HTERT RPE-1 (cell line): ENCODE measurements around the gene NKX1-2.
"Not testable (repeated sequence)": the region's sequence is repeated elsewhere in the genome, so short reads cannot be mapped to it uniquely, and the experiment has no call there.

ENCODE experiments used
- in situ Hi-C: fragments of 300-500 bp; cut with MboI; formaldehyde crosslinking; loops from 4 replicates; pipeline ENCODE4 v1.14.3; 2020; ENCODE audit warnings: low sequenced_read_pairs

NKX1-2 gene

GRCh38 chr10:124453960-124454610 is 4.2 kb upstream of the NKX1-2 start:
- in situ Hi-C loops = no loop called here

DNA sequence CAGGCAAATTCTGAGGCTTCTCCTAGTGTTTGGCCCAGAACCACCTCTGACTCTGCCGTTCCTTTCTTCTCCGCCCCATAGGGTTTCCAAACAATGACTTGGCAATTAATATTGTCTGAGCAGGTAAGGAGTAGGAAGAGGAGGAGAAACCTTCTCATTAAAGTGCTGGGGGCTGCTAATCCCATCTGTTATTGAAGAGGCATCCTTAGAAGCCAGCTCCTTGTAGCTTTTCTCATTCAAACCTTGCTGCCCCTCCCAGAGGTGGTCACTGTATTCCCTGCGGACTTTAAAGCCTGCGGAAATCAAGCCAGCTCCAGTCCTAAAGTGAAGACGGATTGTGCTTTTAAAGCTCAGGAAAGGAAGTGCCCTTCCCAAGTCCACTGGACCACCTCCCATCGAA is 1.4 kb upstream of the NKX1-2 start:
- in situ Hi-C loops = no loop called here

DNA sequence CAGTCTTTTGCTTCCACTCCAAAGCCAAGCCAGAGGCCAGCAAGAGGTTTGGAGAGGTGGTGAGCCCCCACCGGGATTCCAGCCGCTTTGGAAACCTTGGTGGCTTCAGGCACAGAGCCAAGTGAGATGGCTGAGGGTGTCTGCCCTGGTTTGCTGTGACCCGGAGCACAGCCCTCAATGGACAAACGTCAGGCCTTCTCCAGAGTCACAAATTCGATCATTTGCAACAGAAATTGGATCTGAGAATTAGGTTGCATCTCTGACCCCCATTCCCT is 885 bp upstream of the NKX1-2 start:
- in situ Hi-C loops = no loop called here

DNA sequence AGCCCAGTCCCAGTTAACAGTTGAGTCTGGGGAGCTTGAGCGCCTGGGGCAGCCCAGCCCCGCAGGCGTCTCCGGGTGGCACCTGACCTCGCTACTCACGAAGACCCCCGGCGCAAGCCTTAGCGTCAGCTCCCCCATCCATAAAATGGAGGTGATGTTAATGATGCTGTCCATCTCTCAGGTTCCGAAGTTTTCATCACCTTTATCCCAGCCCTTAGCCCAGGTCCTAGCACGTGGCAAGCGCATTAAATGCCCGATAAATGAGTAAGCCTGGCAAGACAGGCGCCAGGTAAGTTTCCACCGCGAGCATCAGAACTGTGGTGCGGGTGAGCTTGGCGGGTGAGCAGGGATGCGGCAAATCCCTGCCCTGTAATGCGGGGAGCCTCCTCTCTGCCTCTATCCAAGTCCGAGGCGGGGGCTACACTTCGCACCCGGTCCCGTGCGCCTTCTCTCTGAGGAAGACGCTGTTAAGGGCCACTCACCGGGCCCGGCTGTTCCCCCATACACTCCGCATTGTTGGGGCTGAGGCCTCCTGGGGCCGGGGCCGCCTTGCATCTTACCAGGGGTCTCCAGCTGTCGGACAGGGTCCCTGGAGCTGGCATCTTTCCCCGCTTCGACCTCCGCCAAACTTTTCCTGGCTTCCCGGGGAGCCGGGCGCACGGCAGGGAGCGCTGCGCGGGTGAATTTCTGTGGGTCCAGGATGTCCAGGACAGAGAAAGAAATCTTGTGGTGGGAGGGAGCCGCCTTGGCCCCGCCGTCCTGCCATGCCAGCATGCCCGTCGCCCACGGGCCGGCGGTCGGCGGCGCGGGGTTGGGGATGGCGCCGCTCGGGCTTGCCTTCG is 444 bp downstream of the NKX1-2 start:
- in situ Hi-C loops = no loop called here

- in situ Hi-C loops = no loop called here
These were observed 1.1 kb downstream of the NKX1-2 start for GRCh38 chr10:124448696-124449169.

DNA sequence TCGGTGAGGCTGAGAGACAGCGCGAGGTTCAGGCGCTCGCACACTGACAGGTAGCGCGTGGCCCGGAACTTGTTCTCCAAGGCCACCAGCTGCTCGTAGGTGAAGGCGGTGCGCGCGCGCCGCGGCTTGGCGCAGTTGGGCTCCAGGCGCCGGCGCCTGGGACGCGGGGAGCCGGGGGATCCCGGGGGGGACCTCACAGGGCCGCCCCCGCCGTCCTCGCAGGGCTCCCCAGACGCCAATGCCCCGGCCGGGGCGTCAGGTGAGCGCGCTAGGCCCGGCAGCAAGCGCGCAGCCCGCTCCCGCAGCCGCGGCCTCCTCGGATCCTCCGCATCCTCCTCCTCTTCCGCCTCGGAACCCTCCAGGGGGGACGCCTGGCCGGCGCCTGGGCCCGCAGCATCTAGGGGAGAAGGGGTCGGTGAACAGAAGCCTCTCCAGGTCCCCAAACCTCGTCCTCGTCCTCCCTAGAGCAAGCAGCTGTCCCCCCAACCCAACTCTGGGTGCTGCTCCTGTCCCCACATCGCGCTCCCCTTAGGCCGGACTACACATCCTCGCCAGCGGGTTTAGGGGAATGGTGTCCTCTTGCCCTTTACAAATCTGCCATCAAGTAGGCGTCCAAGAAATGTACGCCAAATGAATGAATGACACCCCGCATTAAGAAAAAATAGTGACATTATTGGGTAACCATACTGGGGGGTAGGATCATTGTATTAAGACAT is 1.9 kb downstream of the NKX1-2 start:
- in situ Hi-C loops = no loop called here

- in situ Hi-C loops = no loop called here
These were observed 2.7 kb downstream of the NKX1-2 start for GRCh38 chr10:124446830-124447750.

DNA sequence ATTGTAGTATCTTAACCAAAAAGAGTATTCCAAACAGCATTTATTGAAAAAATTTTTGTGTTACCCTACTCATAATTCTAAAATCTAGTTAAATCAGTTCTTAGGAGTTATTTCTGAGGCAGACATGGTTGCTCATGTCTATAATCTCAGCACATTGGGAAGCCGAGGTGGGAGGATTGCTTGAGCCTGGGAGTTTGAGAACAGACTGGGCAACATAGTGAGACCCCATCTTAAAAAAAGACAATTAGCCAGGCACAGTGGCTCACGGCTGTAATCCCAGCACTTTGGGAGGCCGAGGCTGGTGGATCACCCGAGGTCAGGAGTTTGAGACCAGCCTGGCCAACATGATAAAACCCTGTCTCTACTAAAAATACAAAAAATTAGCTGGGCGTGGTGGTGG is 8.1 kb downstream of the NKX1-2 start:
- in situ Hi-C loops = not testable (repeated sequence)

GRCh38 chr10:124436191-124436638 is 13.6 kb downstream of the NKX1-2 start:
- in situ Hi-C loops = no loop called here

DNA sequence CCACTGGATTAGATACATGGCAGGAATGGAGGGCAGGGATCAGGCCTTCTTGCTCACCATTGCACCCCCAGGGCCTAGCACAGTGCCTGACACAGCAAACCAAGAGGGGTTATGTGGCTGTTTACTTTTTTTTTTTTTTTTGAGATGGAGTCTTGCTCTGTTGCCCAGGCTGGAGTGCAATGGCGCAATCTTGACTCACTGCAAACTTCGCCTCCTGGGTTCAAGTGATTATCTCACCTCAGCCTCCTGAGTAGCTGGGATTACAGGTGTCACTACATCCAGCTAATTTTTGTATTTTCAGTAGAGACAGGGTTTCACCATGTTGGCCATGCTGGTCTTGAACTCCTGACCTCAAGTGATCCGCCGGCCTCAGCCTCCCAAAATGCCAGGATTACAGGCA is 14.2 kb downstream of the NKX1-2 start:
- in situ Hi-C loops = not testable (repeated sequence)

DNA sequence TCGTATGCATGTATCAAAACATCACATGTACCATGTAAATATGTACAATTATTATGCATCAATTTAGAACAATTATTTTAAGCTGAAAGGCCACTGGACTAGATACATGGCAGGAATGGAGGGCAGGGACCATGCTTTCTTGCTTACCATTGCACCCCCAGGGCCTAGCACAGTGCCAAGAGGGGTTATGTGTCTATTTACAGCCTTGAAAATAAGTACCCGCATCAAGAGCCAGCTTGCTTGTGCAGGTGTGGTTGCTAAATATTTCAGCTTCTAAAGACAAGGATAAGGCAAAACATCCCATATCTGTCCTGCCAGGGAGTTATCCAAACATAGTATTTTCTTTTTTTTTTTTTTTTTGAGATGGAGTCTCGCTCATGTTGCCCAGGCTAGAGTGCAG is 16.4 kb downstream of the NKX1-2 start:
- in situ Hi-C loops = no loop called here

- in situ Hi-C loops = no loop called here
These were observed 19.8 kb downstream of the NKX1-2 start for GRCh38 chr10:124430077-124430476.

- in situ Hi-C loops = no loop called here
These were observed 20.3 kb downstream of the NKX1-2 start for GRCh38 chr10:124429576-124429975.

DNA sequence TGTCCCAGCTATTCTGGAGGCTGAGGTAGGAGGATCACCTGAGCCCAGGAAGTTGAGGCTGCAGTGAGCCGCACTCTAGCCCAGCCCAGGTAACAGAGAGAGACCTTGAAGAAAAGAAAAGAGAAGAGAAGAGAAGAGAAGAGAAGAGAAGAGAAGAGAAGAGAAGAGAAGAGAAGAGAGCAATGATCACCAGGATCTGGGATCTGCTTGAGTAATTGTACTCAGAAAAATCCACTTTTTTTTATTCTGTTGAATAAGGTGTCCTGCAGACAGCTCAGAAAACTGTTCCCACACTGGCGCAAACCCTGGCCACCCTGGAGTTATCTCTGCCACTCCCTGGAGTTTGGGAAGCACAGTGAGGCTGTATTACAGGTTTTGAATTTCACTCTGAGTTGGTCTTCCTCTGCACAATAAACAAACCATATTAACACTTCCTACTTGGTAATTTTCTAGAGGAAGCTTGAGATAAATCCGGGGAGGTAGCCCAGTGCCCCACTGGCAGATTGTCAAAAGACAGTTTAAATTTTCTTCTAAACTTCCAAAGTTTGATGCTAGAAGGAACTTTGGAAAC is 21.5 kb downstream of the NKX1-2 start:
- in situ Hi-C loops = no loop called here

DNA sequence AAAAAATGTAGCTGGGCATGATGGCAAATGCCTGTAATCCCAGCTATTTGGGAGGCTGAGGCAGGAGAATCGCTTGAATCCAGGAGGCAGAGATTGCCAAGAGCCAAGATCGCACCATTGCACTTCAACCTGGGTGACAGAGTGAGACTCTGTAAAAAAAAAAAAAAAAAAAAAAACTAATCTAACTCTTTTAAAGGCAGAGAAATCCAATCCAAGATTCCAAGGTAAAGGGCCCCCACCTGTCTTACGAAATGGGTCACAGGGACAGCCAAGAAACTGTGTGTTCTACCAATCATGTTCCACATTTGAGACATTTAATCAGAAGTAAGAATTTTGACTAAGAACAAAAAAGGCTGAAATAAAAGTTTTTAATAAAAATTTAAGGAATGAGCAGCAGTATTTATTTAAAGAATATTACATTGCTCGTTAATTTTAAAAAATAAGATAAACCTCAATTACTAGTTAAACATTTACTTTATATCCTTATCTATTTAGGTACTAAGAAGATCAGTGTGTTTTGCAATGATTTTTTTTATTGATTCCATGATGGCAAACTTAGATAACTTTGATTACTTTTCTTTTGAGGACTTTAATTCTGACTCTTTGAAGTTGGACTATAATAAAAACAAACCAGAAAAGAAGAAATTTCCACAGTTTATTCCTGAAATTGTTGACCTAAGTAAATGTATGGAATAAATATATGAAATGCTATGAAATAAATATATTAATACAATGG is 24.4 kb downstream of the NKX1-2 start:
- in situ Hi-C loops = no loop called here

DNA sequence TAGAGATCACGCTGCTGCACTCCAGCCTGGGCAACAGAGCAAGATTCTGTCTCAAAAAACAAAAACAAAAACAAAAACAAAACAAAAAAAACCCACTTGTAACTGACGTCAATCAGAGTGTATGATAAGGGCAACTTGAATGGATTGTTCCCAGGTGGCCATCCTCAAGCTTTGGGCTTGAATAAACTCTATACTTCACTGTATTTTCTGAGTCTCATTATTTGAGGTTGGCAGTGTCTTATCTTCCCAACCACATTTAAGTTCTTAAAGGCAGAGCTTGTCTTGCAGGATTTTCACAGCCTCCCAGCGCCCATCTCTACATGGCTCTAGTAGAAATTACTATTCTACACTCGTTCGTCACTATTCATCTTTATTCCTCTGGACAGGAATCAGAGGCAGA is 26.0 kb downstream of the NKX1-2 start:
- in situ Hi-C loops = no loop called here

DNA sequence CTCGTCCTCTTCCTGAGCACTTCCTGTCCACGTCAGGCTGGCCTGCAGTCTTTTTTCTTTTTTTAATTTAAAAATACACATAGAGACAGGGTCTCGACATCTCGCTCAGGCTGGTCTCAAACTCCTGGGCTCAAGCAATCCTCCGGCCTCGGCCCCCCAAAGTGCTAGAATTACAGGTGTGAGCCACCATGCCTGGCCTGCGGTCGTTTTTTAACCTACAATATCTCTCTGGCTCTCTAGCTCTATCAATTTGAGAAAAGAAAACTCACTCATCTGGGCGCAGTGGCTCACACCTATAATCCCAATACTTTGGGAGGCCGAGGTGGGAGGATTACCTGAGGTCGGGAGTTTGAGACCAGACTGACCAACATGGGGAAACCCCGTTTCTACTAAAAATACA is 27.1 kb downstream of the NKX1-2 start:
- in situ Hi-C loops = no loop called here

DNA sequence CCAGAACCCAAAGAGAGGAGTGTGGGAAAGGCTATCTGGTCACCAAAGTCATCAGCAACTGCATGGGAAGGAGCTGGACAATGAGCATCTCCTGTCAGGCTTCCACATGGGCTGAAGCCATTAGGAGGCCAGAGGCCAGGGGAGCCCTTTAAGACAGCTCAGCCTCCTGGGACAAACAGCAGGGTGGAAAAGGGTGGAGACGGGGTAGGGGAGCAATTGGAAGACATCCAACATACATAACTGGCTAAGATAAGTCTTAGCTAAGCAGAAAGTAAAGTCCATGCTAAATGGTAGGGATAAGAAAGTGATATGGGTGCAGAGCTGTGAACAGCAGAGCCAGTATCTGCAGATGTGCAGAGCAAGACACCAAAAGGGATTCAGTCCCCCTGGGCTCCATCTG is 29.6 kb downstream of the NKX1-2 start:
- in situ Hi-C loops = no loop called here

DNA sequence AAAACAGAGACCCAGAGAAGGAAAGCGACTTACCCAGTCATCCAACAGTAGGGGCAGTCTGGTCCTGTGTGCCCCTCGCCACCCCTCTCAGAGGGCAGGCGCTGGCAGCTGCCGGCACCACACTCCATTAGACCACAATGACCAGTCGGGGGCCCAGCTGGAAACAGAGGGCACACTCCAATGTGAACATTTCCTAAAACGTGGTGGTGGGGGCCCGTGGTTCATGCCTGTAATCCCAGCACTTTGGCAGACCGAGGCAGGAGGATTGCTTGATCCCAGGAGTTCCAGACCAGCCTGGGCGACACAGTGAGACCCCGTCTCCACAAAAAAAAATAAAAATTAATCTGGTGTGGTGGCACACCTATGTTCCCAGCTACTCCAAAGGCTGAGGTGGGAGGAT is 30.2 kb downstream of the NKX1-2 start:
- in situ Hi-C loops = no loop called here
